Panc1 (cell line): ENCODE measurements around the gene NUMBL.

ENCODE experiments used
- POLR2AphosphoS5 ChIP-seq: IDR thresholded peaks from 2 replicates; pipeline ENCODE4 v1.6.1; 2012; ENCODE audit warnings: mild to moderate bottlenecking, low read depth, low read length, moderate library complexity
- TCF7L2 ChIP-seq: IDR thresholded peaks from 2 replicates; pipeline ENCODE4 v1.6.1; 2011; ENCODE audit warnings: mild to moderate bottlenecking, low read depth, low read length, inconsistent platforms
- TF ChIP-seq, protein P1 (sequence below): fragments of 450-650 bp; IDR thresholded peaks from 2 replicates; pipeline ENCODE4 v1.5.1; 2017; ENCODE audit warnings: mild to moderate bottlenecking

DNA sequence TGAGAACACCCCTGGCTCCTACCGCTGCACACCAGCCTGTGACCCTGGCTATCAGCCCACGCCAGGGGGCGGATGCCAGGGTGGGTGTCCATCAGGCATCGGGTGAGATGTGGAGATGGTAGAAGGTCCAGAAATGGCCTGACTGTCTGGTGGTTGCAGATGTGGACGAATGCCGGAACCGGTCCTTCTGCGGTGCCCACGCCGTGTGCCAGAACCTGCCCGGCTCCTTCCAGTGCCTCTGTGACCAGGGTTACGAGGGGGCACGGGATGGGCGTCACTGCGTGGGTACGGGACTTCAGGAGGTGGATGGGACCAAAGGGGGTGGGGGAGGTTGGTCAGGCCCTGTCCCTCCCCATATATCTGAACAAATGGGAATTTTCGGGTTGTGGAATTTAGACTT is 73.5 kb downstream of the NUMBL start:
- TF ChIP-seq, protein P1, sequence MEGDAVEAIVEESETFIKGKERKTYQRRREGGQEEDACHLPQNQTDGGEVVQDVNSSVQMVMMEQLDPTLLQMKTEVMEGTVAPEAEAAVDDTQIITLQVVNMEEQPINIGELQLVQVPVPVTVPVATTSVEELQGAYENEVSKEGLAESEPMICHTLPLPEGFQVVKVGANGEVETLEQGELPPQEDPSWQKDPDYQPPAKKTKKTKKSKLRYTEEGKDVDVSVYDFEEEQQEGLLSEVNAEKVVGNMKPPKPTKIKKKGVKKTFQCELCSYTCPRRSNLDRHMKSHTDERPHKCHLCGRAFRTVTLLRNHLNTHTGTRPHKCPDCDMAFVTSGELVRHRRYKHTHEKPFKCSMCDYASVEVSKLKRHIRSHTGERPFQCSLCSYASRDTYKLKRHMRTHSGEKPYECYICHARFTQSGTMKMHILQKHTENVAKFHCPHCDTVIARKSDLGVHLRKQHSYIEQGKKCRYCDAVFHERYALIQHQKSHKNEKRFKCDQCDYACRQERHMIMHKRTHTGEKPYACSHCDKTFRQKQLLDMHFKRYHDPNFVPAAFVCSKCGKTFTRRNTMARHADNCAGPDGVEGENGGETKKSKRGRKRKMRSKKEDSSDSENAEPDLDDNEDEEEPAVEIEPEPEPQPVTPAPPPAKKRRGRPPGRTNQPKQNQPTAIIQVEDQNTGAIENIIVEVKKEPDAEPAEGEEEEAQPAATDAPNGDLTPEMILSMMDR: no peak
- TF ChIP-seq POLR2AphosphoS5 (no peak), TCF7L2 (no peak)
